GM19351 (cell line): Measurements from ENCODE around the gene ETHE1.
"Not testable (repeated sequence)": the region's sequence is repeated elsewhere in the genome, so short reads cannot be mapped to it uniquely, and the experiment has no call there.

Source experiments
- ATAC-seq: cut with Tn5 transposase; IDR thresholded peaks from one replicate; pipeline ENCODE4 v1.9.1; 2021; ENCODE audit warnings: mild to moderate bottlenecking, moderate library complexity; ENCODE audit not compliant: unreplicated experiment

ETHE1 gene

DNA sequence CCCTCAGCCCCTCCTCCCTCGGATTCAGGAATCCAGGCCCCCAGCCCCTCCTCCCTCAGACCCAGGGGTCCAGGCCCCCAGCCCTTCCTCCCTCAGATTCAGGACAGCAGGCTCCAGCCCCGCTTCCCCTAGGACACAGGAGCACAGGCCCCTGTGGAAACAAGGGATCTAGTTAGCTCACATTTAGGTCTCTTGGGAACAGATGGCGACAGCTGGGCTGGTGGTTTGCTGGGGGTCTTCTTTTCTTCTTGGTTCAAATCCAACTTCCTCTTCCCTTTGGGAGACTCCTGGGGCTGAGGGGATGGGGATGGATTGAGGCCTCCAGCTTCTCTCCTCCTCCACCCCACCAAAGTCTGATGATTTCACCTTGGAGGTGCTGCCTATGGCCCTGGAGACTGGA, 25.6 kb upstream of the ETHE1 start:
- ATAC-seq = no peak

DNA sequence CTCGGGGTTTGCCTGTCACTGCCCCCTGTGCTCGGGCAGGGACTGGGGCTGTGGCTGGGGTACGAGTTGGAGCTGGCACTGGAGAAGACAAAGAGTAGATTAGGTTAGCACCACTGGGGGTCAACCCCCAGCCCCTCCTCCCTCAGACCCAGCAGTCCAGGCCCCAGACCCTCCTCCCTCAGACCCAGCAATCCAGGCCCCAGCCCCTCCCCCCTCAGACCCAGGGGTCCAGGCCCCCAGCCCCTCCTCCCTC, 25.1 kb upstream of the ETHE1 start:
- no peak for ATAC-seq

DNA sequence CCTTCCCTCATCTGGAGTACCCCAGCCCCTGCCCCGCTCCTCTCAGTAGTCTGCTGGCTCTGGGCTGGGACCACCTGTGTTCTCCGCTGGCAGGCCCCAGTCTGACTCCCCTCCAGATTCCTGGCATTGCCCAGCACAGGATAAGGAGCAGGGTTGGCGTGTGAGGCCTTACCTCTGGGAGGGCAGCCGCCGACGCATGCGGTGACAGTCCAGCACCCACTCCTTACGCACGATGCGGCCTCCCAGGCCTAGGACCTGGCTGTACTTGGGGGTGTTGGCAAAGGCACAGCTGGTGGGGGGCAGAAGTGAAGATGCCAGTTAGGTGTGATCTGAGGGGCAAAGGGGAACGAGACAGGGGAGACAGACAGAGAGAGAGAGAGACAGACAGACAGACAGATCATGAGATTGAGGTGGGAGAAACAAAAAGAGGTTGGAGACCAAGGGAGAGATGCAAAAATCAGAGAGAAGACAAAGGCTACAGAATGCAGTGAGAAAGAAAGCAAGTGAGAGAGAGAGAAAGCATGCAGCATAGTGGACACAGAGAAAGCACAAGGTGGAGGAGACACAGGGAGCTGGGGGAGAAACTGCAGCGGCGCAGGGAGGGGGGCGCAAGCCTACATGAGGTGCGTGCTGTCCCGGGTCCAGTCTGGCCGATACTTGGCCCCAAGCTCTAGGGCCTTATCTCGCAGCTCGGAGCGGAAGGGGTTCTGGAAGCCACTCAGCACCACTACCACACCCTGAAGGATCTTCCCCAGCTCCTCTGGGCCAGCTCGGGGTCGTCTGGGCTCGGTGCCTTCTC, 24.6 kb upstream of the ETHE1 start:
- ATAC-seq = no peak

DNA sequence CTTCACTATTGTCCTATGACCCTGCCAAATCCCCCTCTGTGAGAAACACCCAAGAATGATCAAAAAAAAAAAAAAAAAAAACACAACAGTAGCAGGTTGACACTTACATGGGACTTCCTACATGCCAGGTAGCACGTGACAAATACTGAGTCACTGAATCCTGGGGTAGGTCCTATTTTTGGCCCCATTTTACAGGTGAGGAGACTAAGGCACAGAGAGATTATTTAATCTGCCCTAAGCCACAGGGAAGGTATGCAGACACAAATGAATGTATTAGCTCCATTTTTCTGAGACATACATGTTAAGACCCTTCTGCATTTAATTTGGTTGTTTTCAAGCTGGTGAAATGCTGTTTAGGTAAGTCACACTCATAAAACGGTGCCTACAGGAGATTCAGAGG, 21.7 kb upstream of the ETHE1 start:
- ATAC-seq = no peak

DNA sequence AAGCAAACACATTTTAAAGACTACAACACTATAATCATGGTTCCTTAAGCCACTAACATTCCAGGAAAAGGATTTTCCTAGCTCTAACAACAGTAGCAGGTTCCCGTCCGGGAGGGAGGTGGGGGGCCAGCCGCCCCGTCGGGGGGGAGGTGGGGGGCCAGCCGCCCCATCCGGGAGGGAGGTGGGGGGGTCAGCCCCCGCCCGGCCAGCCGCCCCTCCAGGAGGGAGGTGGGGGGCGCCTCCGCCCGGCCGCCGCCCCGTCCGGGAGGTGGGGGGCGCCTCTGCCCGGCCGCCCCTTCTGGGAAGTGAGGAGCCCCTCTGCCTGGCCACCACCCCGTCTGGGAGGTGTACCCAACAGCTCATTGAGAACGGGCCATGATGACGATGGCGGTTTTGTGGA, 20.9 kb upstream of the ETHE1 start:
- not testable (repeated sequence) for ATAC-seq

DNA sequence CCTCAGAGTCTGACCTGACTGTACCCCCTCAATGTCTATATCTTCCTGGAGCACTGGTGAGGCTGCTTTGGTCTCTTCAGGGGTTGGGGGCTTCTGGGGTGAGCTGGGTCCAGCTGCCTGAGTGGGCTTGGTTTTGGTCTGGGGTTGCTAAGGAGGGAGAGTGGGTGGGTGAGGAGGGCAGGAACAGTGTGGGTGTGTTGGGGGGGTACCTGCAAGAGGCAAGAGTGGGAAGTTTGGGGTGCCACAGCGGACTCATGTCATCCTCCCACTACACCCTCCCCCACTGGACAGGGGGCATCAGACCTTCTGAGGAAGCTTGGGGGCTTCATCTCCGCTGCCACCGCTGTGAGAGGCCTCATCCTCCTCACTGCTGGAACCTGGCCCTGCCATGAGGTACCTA, 19.6 kb upstream of the ETHE1 start:
- no peak for ATAC-seq

DNA sequence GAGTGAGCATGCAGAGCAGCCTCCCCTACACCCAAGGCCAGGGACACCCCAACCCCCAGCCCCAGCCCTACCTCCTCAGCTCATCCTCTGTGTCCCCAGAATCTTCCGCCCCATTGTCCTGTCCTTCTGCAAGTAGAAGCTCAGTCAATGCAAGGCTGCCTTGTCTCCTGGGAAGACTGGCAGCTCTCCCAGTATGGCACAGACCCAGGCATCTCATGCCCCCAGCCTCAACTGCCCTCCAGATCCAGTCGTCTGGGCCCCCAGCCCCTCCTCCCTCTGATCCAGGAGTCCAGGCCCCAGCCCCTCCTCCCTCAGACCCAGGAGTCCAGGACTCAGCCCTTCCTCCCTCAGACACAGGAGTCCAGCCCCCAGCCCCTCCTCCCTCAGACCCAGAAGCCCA, 19.0 kb upstream of the ETHE1 start:
- no peak for ATAC-seq

DNA sequence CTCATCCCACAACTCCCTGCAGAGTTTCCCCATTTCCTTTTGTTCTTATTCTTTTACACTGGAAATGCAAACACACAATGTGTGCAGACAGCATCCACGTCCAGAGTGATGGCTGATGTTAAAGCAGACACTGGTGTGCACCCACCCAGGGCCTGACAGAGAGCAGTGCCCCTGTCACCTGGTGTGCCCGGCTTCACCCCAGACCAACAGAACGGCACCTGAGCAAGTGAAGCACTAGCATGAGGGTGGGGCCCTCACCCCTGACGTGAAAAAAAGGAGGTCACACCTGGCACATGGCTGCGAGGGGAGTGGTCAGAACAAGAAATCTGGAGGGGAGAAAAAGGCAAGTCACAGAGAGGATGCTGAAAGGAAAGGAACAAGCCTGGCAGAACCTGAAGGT, 18.3 kb upstream of the ETHE1 start:
- no peak for ATAC-seq

DNA sequence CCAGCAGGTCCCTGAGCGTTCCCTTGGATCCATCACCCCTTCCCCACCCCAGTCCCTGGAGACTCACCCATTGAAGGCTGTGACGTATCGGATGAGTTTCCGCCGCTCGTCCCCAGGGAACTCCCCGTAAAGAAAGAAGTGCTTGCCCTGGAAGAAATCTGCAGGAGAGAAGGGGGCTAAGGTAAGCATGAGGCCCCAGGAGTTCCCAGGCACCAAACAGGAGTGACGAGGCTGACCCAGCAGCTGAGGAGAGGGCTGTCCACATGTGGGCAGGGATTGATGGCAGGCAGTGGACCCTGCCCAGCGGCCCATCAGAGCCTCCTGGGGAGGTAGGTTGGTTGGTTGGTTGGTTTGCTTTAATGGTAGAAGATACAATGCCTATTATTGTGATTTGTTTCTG, 17.1 kb upstream of the ETHE1 start:
- no peak for ATAC-seq

DNA sequence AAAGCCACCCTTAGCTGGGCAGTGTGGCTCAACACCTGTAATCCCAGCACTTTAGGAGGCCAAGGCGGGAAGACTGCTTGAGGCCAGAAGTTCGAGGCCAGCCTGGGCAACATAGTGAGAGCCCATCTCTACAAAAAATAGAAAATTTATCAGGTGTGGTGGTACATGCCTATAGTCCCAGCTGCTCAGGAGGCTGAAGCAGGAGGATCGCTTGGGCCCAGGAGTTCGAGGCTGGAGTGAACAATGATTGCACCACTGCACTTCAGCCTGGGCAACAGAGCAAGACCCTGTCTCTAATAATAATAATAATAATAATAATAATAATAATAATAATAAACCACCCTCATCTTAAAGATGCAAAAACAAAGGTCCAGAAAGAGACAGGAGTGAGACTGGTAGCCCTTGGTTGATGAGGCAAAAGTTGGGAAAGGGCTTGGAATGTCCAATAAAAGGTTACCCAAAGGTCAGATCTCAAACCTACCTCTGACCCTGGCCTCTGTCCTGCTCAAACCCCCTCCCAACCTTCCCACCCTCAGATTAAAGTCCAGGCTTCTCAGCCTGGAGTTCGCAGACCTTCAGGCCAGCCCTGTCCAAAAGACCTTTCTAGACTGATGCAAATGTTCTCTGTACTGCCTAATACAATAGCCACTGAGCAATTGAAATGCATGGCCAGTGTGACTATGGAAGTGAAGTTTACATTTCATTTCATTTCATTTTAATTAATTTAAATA, 15.1 kb upstream of the ETHE1 start:
- no peak for ATAC-seq

DNA sequence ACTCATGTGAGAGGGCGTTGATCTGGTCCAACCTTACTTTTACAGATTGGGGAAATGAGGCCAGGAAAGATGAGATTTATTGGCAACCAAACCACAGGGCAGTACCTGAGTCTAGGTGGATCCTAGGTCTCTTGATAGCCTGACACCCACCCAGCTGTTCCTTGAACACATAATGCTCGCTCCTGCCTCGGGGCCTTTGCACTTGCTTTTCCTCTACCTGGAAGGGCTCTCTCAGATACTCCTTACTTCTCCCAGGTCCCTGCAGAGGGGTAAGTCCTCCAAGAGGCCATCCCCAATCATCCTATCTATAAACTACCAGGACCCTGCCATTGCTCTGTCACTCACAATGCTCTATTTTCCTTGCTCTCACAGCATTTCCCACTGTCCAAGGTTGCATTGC, 13.4 kb upstream of the ETHE1 start:
- no peak for ATAC-seq

DNA sequence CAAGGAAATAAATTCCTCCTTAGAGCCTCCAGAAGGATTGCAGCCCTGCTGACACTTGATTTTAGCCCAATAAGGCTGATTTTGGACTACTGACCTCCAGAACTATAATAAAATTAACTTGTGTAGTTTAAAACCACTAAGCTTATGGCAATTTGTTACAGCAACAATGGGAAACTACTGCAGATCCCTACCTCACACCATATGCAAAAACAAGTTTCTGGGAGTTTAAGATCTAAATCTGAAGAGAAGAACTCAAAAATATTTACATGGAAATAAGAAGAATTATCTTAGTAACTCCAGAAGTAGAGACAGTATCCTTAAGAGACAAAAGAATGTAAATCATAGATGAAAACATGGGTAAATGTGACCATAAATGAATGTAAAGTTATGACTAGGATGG, 11.9 kb upstream of the ETHE1 start:
- no peak for ATAC-seq

DNA sequence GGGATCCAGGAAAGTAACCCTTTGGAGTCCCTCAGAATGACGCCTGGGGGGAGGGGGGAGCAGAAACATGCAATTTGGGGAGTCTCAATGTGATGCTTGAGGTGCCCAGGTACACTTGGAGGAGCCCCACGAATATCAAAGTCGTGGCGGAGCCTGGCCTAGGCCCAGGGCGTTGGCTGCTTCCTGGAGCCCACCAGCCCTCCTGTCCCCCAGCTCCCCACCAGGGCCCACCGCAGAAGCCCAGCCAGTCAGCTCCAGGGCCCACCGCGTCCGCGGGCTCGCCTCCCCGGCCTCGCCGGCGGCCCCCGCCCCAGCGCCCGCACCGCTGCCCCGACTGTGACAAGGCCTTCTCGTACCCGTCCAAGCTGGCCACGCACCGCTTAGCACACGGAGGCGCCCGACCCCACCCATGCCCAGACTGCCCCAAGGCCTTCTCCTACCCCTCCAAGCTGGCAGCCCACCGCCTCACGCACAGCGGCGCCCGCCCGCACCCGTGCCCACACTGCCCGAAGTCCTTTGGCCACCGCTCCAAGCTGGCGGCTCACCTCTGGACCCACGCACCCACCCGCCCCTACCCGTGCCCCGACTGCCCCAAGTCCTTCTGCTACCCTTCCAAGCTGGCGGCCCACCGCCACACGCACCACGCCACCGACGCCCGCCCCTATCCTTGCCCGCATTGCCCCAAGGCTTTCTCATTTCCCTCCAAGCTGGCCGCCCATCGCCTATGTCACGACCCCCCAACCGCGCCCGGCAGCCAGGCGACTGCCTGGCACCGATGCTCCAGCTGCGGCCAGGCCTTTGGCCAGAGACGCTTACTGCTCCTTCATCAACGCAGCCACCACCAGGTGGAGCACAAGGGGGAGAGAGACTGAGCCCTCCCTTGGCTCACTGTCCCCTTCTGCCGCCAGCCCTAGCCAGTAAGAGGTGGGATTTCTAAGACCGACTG, 8.1 kb upstream of the ETHE1 start:
- no peak for ATAC-seq

DNA sequence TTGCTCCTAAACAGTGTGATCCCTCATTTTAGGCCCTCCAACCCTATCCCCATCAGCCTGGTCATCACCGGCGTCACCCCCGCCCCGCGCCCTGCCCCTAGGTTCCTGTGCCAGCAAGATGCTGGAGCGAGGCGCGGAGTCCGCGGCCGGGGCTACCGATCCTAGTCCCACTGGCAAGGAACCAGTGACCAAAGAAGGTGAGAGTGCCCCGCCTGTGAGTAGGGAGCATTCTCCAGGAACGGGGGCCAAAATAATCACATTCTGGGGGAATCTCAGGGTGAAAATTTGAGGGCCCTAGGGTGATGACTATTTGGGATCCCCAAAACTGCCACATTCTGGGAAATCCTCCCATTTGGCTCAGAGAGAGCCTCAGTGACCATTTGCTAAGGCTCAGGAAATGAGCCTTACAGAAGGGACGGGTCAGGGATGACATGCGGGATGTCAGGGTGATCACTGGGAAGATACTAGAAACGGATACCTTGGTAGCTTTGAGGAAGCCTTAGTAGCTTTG, 7.4 kb upstream of the ETHE1 start:
- no peak for ATAC-seq

DNA sequence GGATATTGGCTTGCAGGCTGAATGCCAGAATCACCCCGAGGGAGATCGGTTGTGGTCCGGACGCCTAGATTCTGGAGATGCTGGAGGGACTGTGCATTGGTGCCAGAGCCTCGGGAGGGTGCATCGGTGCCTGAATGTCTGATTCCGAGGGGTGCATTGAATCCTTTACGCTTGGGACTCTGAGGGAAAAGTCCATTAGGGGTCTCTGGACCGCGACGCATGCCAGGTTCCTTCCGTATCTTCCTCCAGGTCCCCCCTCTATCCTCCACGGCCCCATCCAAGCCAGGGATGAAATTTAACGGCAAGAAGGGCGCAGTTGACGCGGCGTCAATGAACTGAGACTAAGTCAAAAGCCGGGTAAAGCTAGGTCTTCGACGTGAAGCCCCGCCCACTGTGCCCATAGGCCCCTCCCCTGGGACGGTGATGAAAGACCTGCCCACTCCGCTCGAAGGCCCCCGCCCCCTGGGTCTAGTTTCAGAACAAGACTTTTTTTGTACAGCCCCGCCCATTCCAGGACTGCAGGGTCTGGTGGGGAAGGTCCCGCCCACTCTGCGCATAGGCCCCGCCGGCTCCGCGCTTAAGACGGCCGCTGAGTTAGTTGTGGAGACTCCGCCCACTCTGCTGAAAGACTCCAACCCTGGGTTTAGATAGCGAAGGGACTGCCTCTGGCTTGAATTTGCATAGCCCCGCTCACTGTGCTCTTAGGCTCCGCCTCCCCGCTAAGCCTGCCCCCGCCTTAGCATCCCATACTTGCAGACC, 6.7 kb upstream of the ETHE1 start:
- peak; percentile 63 for ATAC-seq

DNA sequence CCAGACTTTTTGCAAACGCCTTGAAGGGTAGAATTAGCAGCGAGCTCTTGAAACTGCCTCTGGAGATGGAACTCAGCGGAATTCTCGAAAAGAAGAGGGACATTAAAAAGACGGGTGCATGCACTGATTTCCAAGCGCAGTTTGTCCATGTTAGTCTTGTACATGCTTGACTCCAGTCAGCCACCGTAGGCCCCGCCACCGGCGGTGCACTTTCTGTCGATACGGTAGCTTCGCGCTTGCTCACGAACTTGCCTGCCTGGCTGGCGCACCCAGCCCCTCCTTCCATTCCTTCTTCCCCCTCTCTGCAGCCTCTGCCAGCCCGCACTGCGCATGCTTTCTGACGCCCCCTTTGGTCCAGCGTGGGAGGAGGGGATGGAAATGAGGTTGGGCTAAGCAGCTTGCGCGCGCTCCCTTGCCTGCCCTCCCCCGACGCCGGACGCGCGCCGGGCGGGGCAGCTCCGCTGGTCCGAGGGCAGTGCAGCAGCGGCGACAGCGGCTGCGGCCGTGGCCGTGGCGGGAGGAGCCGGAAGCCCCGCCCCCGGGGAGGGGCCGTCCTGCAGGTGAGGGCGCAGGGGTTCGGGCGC, 6.1 kb upstream of the ETHE1 start, which contains the start of gene ZNF575:
TSS of gene ZNF575 (plus strand) at position 227 of the 584 bp plus-strand sequence. CDS start 1,235 bp downstream, outside the sequence.
- ATAC-seq = peak; percentile 61

DNA sequence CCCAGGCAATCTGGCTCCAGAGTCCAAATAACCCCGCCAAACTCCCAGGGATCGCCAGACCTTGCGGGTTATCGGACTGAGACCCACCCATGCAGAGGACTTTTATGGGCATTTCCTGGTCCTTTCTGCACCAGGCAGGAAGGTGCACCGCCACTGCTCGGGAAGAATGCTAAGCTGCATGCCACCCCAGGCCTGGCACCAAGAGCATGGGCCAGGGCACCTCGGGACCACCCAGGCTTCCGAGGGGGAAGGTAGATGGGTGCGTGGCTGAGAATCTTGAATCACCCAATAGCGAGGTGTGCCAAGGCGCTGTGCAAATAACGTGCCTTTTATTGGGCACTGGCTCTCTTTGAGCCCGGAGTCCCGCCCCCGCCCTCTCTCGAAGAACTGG, 5.6 kb upstream of the ETHE1 start:
- ATAC-seq = no peak

DNA sequence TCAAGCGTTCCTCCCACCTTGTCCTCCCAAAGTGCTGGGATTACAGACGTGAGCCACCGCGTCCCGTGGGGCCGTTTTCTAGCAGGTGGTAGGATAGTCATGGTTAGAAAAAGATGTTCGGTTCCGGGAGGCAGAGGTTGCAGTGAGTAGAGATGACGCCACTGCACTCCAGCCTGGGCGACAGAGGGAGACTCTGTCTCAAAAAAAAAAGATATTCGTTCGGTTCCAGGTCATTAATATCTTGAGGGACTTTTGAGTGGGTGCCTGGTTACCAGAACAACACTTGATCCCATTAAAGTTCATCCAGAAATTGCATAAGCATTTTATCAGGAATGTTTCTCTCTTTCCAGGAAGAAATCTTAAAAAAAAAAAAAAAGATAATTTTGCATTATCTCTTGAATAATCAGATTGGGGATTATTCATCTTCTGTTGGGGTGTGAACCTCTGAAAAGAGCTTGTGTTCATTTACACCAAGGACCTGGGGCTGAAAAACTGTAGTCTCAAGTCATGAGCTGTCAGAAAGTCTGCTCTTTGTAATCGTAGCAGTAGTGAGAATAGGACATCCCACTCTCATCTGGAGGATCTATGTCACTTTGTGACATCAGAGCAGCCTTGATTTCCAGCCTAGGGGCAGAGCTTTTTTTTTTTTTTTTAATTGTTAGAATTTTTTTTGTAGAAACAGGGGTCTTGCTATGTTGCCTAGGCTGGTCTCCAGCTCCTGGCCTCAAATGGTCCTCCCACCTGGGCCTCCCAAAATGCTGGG, 1.0 kb upstream of the ETHE1 start:
- ATAC-seq = no peak
